NT2/D1 (cell line): ENCODE data around the gene USP6.

Source experiments
- SUZ12 ChIP-seq: IDR thresholded peaks from 2 replicates; pipeline ENCODE4 v1.6.1; 2011; ENCODE audit not compliant: insufficient read length, insufficient read depth; ENCODE audit errors: extremely low read depth
- ZNF274 ChIP-seq: IDR thresholded peaks from 2 replicates; pipeline ENCODE4 v1.6.1; 2011; ENCODE audit warnings: mild to moderate bottlenecking, low read depth, low read length

- no peak for TF ChIP-seq ZNF274
- no peak for TF ChIP-seq SUZ12
Observed at GRCh38 chr17:5128905-5129535, 13.2 kb downstream of the USP6 start.
